CD4-positive, alpha-beta T cell treated with Interleukin-4 for 1 hour (primary cell): ENCODE data around the gene PAX8.

ENCODE experiments used
- DNase-seq, 2 donors: peaks; one replicate each; pipeline ENCODE4 v3.0.0-alpha.2; 2020 to 2022

Gene PAX8

GRCh38 chr2:113181258-113182051 is 97.3 kb downstream of the PAX8 start:
- peak in 1 of 2 donors; percentile 21 for DNase-seq

DNA sequence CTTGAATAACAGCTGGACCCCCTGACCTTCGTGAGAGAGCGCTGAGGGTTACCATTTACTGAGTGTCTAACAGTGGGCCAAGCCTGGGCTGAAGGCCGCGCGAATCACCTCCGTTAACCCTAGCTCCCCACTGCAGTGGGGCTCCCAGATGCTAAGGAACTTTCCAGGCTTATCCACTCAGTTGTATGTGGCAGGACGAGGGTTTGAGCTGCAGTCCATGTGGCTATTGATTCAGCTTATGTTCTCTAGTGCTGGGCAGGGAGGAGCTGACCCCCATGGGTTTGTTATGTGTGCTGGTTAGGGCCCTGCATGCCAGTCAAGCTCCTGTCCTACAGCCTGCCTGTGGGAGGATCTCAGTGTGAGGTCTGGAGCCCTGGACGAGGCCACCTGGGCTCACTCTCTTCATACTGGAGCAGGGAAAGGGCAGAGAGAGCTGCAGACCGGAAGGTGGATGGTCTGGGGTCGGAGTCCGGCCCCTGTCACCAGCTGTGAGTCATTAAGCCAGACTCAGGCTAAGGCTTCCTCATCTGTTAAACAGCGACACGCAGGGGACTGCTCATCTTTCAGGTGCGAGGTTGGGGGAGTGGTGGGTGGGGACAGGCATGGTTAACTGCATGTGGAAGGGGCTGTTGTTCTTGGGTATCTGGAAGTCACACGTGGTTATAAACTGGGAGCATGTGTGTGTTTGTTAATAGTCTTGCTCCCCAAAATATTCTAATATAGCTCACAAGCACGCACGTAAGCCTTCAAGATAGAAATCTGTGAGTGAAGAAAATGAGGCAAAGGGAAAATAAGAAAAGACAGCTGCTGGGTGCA is 98.4 kb downstream of the PAX8 start:
- peak in 1 of 2 donors; percentile 19 for DNase-seq

- no peak for DNase-seq
Observed at GRCh38 chr2:113179446-113180045, 99.2 kb downstream of the PAX8 start.

DNA sequence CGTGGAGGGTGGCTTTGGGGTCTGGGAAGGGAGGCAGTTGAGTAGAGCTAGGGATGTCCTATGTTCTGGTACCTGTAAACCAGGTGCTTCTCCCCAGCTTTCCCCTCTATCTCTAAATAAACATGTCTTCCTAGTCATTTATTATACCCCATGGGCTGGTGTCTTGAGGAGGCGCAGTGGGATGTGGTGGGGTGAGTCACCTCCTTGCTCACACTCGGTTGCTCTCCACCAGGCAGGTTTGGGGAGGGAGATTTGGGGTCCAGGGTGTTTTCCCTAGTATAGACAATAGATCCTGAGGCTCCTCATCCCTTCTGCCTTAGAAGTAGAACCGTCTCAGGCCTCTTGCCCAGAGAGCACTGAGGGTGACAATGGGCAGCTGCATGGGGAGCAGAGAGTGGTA is 99.8 kb downstream of the PAX8 start:
- peak in 1 of 2 donors; percentile 17 for DNase-seq

DNA sequence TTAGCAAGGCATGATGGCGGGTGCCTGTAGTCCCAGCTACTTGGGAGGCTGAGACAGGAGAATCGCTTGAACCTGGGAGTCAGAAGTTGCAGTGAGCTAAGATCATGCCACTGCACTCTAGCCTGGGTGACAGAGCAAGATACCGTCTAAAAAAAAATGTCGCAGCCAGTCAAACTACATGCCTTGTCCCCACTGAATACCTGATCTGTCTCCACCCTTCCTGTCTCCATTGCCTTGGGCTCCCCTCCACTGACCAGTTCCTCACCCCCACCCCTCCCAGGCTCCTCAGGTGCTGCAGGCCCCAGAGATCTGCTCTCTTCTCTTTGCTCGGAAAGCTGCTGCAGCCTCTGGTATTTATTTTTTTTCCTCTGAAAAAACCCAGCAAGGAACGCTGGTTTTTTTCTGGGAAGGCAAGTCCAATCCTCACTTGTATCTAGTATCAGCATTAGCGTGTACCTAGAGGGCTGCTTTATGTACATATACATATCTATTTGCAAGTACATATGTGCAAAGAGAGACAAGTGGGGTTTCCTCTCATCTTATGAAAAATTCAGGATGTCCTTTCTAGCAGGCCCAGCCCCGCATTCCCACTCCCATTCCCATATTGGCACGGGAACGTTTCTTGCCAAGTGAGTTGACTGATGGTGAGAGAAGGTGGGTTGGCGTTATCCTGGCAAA is 100.5 kb downstream of the PAX8 start:
- no peak for DNase-seq

DNA sequence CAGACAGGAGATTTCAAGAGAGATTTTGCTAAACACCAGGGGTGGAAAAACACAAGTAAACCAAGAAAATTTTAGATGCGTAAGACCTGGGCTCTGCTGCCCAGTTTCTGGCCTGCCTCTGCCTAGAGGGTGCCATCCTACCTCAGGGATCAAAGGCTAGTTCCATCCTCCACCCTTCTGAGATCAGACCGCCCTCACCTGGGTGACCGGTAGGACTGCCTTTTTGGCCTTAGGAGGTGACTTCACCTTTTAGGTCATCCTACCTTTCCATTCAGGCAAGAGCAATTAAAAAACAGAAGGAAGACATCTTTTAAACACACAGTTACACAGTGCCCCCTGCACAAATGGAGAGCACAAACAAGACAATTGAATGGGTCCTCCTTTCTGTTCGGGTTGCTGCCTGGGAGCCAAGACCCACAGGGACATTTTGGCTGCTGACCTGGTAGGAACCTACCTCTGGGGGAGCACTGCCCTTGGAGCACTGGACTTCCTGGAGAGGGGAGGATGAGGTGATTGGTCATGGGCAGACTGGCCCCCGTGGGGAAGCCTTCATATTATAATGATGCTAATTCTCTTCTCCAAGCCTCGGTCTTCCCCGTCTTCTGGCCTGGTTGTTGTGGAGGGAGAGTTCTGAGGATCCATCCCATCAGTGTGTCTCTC is 101.9 kb downstream of the PAX8 start:
- DNase-seq: no peak

- peak; percentile 37 to 44 for DNase-seq
Observed at GRCh38 chr2:113175736-113176695, 102.7 kb downstream of the PAX8 start.

DNA sequence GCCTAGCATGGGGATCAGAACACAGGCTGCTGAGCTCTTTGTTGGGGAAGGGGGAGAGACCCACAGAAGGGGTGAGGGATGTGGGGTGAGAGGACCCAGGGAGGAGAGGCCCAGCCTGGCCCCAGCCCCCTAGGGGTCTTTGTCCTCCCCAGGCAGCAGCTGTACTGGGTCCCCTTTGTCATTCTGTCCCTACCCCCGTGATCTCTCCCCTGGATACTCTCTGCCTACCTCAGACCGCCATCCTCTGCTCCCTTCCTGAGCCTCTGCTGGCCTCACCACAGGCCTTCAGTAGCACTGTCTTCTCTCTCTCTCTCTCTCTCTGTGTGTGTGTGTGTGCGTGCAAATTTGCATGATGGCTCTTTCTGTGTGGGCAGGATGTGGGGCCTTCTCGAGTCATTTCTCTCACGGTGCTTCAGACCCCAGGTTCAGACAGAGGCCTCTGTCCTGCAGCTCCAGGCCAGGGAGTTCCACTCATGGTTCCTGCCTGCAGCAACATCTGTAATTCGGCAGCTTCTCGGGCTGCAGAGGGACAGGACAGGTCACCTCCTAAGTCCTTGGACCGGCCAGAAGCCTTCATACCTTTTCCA is 103.6 kb downstream of the PAX8 start:
- DNase-seq: peak; percentile 76 to 82

- peak in 1 of 2 donors; percentile 9 for DNase-seq
Observed at GRCh38 chr2:113174376-113174750, 104.4 kb downstream of the PAX8 start.

GRCh38 chr2:113173542-113174375 is 105.0 kb downstream of the PAX8 start, which contains the start of gene PSD4:
TSS of gene PSD4 (plus strand) at chr2:113173971. CDS start at chr2:113182457, 8,486 bp downstream.
- DNase-seq: peak; percentile 85 to 86

DNA sequence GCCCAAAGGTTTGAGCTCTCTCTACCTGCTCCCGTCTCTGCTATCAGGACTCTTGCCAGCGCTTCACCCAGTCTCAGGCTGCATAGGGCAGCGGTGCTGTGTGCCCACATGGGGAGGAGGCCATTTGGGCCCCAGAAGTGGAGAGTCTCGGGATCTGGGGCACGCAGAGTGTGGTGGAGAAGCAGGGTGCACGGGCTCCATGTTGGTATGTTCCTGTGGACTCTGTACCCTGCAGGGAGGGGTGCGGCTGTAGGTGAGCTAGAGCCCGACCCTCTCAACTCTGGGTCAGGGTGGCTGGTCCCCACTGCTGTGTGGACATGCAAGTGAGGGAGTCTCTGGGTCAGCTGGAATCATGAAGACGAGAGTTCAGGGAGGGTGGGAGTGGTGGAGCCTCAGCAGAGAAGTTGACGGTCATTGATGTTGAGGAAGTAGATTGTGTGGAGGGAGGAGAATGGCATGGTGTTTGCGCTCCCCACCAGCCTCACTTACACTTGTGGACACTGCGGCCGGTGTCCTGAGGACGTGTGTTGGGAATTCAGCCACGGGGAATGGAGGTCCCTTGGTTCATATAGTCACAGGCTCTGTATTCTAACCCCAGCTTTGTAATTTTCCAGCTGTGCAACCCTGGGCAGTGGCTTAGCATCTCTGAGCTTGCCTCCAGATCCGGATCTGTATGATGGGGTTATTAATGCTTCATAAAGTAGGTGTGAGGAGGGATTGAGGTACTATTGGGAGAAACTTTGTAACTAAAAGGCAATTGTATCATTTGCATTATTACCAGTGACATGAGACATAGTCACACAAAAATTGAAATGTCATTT is 105.8 kb downstream of the PAX8 start:
- DNase-seq: no peak

GRCh38 chr2:113171334-113172075 is 107.2 kb downstream of the PAX8 start:
- peak in 1 of 2 donors; percentile 11 for DNase-seq

- DNase-seq: no peak
Observed at GRCh38 chr2:113169586-113169985, 109.1 kb downstream of the PAX8 start.

- DNase-seq: peak; percentile 42 to 71
Observed at GRCh38 chr2:113169002-113169530, 109.7 kb downstream of the PAX8 start.

DNA sequence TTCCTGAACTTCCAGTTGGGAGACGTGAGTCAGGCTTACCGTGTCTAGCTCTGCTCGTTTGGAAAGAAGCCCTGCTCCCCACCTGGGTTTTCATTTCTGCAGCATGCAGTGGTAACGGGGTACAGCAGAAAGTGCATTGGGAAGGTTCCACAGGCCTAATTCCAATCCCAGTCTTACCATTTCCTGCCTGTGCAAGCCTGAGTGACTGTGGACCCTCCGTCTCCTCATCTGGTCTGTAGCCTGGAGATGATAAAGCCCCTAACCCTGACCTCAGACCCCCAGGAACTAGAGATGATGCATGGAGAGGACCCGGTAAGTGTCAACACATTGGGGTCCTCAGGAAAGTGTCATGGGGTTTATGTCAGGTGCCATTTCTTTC is 110.8 kb downstream of the PAX8 start:
- DNase-seq: no peak

GRCh38 chr2:113167115-113167932 is 111.4 kb downstream of the PAX8 start:
- peak; percentile 63 to 64 for DNase-seq

DNA sequence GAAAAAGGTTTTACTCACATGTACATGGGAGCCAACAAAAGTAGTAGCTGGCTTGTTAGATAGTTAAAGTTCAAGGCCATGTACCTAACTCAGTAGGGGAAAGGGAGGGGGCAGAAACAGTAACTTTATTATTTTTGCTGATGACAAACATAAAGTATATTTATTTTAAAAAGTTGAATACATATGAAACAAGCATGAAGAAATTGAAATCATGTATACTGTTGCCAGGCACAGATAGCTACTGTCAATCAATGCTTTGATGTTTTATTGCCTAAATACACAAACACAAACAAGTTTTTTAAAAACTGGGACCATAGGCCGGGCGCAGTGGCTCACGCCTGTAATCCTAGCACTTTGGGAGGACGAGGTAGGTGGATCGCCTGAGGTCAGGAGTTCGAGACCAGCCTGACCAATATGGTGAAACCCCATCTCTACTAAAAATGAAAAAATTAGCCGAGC is 112.5 kb downstream of the PAX8 start:
- DNase-seq: no peak
